Measurements from ENCODE around the gene PSMF1. TPM values are rescaled to one million over a fixed set of nuclear protein-coding genes. Genes with fewer than 3 reads are reported as not detected.

The PSMF1 gene
- total and polyA plus RNA-seq, 2 donors (not counting 1 experiment from before 2014, with no cell fraction given) = 26.4 to 141 TPM

- H3K4me3 ChIP-seq (replicated peaks in 1 of 4; ENCODE audit: control extremely low read depth in 1 of 4, insufficient read depth in 1 of 4, low read depth in 3 of 4, low read length in 4 of 4) = no peak overlapping the region
Measured at GRCh38 chr20:1185316-1185741, 66.9 kb downstream of the PSMF1 start.

GRCh38 chr20:1185790-1186334 lies 67.5 kb downstream of the PSMF1 start:
- Histone ChIP-seq H3K4me1 (ENCODE audit: control insufficient read depth, extremely low read depth, insufficient read depth, low read length) (no peaks in the 10 kb centered on the region), H3K4me2 (ENCODE audit: extremely low read depth, insufficient read depth, low read length) (no peak overlapping the region), H3K36me3 (ENCODE audit: control insufficient read depth, insufficient read depth, low read length) (no peaks in the 10 kb centered on the region), H3K9ac (ENCODE audit: insufficient read depth, low read length) (no peak overlapping the region), H3K27me3 (ENCODE audit: control insufficient read depth, insufficient read depth, low read length) (peaks cover 48% of the 10 kb centered on the region), H4K20me1 (ENCODE audit: control insufficient read depth, extremely low read depth, insufficient read depth, low read length) (no peaks in the 10 kb centered on the region), H3K79me2 (ENCODE audit: control insufficient read depth, insufficient read depth, low read length) (no peaks in the 10 kb centered on the region), H3K27ac (ENCODE audit: insufficient read depth, low read length) (no peak overlapping the region), H3K4me3 (replicated peaks in 1 of 4; ENCODE audit: control extremely low read depth in 1 of 4, insufficient read depth in 1 of 4, low read depth in 3 of 4, low read length in 4 of 4) (no peak overlapping the region), H3K9me3 (ENCODE audit: control insufficient read depth, insufficient read depth, low read depth, low read length) (no peaks in the 10 kb centered on the region), H2AFZ (ENCODE audit: low read length) (no peak overlapping the region)
- peak; percentile 20 to 37 for DNase-seq (ENCODE audit: low read depth in 2 of 2)
- peak; percentile 41 to 64 for TF ChIP-seq CTCF (conservative IDR thresholded peaks at IDR 0.05 in 1 of 2, IDR thresholded peaks at IDR 0.05 in 1 of 2; ENCODE audit: low read depth in 1 of 2, low read length in 2 of 2)
- TF ChIP-seq EZH2 (IDR thresholded peaks at IDR 0.05; ENCODE audit: low read length, missing control alignments) = peak; percentile 50

More at GRCh38 chr20:1185316-1185741, 66.9 kb downstream of the PSMF1 start:
- H2AFZ ChIP-seq (ENCODE audit: low read length) = no peak overlapping the region
- no peaks in the 10 kb centered on the region for H3K4me1 ChIP-seq (ENCODE audit: control insufficient read depth, extremely low read depth, insufficient read depth, low read length)
- H3K27ac ChIP-seq (ENCODE audit: insufficient read depth, low read length) = no peak overlapping the region
- H3K36me3 ChIP-seq (ENCODE audit: control insufficient read depth, insufficient read depth, low read length) = no peaks in the 10 kb centered on the region
- no peak overlapping the region for H3K4me2 ChIP-seq (ENCODE audit: extremely low read depth, insufficient read depth, low read length)
- H3K27me3 ChIP-seq (ENCODE audit: control insufficient read depth, insufficient read depth, low read length) = peaks cover 47% of the 10 kb centered on the region
- TF ChIP-seq EZH2 (IDR thresholded peaks at IDR 0.05; ENCODE audit: low read length, missing control alignments) (no peak), CTCF (conservative IDR thresholded peaks at IDR 0.05 in 1 of 2, IDR thresholded peaks at IDR 0.05 in 1 of 2; ENCODE audit: low read depth in 1 of 2, low read length in 2 of 2) (no peak)
- H4K20me1 ChIP-seq (ENCODE audit: control insufficient read depth, extremely low read depth, insufficient read depth, low read length) = no peaks in the 10 kb centered on the region
- no peak overlapping the region for H3K9ac ChIP-seq (ENCODE audit: insufficient read depth, low read length)
- H3K9me3 ChIP-seq (ENCODE audit: control insufficient read depth, insufficient read depth, low read depth, low read length) = no peaks in the 10 kb centered on the region
- DNase-seq (ENCODE audit: low read depth in 2 of 2) = no peak
- no peaks in the 10 kb centered on the region for H3K79me2 ChIP-seq (ENCODE audit: control insufficient read depth, insufficient read depth, low read length)

- no peaks in the 10 kb centered on the region for H3K79me2 ChIP-seq (ENCODE audit: control insufficient read depth, insufficient read depth, low read length)
- no peak overlapping the region for H3K9ac ChIP-seq (ENCODE audit: insufficient read depth, low read length)
- DNase-seq (ENCODE audit: low read depth in 2 of 2) = no peak
- no peaks in the 10 kb centered on the region for H3K36me3 ChIP-seq (ENCODE audit: control insufficient read depth, insufficient read depth, low read length)
- H3K27ac ChIP-seq (ENCODE audit: insufficient read depth, low read length) = no peak overlapping the region
- TF ChIP-seq CTCF (conservative IDR thresholded peaks at IDR 0.05 in 1 of 2, IDR thresholded peaks at IDR 0.05 in 1 of 2; ENCODE audit: low read depth in 1 of 2, low read length in 2 of 2) = no peak
- TF ChIP-seq EZH2 (IDR thresholded peaks at IDR 0.05; ENCODE audit: low read length, missing control alignments) = no peak
- no peaks in the 10 kb centered on the region for H3K9me3 ChIP-seq (ENCODE audit: control insufficient read depth, insufficient read depth, low read depth, low read length)
- no peak overlapping the region for H3K4me2 ChIP-seq (ENCODE audit: extremely low read depth, insufficient read depth, low read length)
- H2AFZ ChIP-seq (ENCODE audit: low read length) = no peak overlapping the region
- H3K4me1 ChIP-seq (ENCODE audit: control insufficient read depth, extremely low read depth, insufficient read depth, low read length) = no peaks in the 10 kb centered on the region
- no peak overlapping the region for H3K4me3 ChIP-seq (replicated peaks in 1 of 4; ENCODE audit: control extremely low read depth in 1 of 4, insufficient read depth in 1 of 4, low read depth in 3 of 4, low read length in 4 of 4)
- peaks cover 48% of the 10 kb centered on the region for H3K27me3 ChIP-seq (ENCODE audit: control insufficient read depth, insufficient read depth, low read length)
- H4K20me1 ChIP-seq (ENCODE audit: control insufficient read depth, extremely low read depth, insufficient read depth, low read length) = no peaks in the 10 kb centered on the region
Measured at GRCh38 chr20:1186367-1186991, 68.1 kb downstream of the PSMF1 start.

Measured in fibroblast of lung (primary cell).